Measurements from ENCODE around the gene TMEM154.

The TMEM154 gene

DNA sequence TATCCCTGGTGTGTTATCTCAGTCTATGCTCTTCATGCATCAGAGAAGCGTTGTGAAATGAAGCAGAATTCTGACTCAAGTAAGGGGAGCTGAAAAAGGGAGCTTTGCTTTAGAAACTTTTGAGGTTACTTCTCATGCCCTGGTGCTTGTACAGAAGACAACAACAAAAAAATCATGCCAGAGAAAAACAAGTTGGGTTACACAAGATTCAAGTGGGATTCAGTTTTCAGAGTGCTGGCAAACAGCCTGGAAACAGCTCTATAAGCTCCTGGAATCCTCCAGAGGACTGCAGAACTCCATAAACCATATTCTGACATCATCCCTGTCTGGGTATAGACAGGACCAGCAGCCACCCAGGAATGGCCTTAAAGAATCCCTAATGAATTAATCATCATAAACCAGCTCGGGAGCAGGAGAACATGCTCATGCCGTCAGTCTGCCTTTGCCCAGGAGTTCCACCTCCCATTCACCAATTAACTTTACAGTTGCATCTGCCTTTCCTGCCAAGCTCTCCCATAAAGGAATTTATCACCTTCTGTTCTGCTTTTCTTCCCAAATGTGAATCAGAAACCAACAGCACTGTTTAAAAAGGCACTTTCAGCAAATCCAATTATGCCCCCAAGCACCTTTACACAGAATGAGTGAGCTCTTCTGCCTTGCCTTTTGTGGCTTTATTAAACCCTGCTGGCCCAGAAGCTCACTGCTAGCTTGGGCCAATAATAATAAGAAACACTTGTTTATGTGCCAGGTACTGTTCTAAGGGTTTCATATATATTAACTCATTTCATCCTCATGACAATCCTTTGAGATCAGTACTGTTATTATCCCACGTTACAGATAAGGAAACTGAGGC is 89.4 kb downstream of the TMEM154 start (continued):
- no peak for TF ChIP-seq ZNF148 (tag by site-specific recombination; IDR thresholded peaks at IDR 0.05; ENCODE audit: borderline replicate concordance)
- TF ChIP-seq, protein P1, sequence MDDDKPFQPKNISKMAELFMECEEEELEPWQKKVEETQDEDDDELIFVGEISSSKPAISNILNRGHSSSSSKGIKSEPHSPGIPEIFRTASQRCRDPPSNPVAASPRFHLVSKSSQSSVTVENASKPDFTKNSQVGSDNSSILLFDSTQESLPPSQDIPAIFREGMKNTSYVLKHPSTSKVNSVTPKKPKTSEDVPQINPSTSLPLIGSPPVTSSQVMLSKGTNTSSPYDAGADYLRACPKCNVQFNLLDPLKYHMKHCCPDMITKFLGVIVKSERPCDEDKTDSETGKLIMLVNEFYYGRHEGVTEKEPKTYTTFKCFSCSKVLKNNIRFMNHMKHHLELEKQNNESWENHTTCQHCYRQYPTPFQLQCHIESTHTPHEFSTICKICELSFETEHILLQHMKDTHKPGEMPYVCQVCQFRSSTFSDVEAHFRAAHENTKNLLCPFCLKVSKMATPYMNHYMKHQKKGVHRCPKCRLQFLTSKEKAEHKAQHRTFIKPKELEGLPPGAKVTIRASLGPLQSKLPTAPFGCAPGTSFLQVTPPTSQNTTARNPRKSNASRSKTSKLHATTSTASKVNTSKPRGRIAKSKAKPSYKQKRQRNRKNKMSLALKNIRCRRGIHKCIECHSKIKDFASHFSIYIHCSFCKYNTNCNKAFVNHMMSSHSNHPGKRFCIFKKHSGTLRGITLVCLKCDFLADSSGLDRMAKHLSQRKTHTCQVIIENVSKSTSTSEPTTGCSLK (tag by site-specific recombination; IDR thresholded peaks at IDR 0.05), result no peak
- TF ChIP-seq ZNF140 (tag by site-specific recombination; IDR thresholded peaks at IDR 0.05), result no peak
- TF ChIP-seq ZFP41 (tag by site-specific recombination; IDR thresholded peaks at IDR 0.05; ENCODE audit: borderline replicate concordance), result no peak
- no peak for TF ChIP-seq PRDM1 (tag by site-specific recombination; IDR thresholded peaks at IDR 0.05)
- TF ChIP-seq SCRT2 (tag by site-specific recombination; IDR thresholded peaks at IDR 0.05), result no peak
- TF ChIP-seq OVOL3 (tag by site-specific recombination; IDR thresholded peaks at IDR 0.05), result peak; percentile 56; the same call in 1 of the 2 replicates
- TF ChIP-seq YY2 (tag by site-specific recombination; IDR thresholded peaks at IDR 0.05), result no peak
- TF ChIP-seq ZBTB1 (tag by site-specific recombination; IDR thresholded peaks at IDR 0.05), result no peak
- TF ChIP-seq ZNF521 (tag by site-specific recombination; IDR thresholded peaks at IDR 0.05), result no peak
- TF ChIP-seq ZNF132 (tag by site-specific recombination; IDR thresholded peaks at IDR 0.05; ENCODE audit: borderline replicate concordance), result no peak
- TF ChIP-seq, protein P2, sequence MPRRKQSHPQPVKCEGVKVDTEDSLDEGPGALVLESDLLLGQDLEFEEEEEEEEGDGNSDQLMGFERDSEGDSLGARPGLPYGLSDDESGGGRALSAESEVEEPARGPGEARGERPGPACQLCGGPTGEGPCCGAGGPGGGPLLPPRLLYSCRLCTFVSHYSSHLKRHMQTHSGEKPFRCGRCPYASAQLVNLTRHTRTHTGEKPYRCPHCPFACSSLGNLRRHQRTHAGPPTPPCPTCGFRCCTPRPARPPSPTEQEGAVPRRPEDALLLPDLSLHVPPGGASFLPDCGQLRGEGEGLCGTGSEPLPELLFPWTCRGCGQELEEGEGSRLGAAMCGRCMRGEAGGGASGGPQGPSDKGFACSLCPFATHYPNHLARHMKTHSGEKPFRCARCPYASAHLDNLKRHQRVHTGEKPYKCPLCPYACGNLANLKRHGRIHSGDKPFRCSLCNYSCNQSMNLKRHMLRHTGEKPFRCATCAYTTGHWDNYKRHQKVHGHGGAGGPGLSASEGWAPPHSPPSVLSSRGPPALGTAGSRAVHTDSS (tag by site-specific recombination; IDR thresholded peaks at IDR 0.05), result no peak
- no peak for TF ChIP-seq ZNF596 (tag by site-specific recombination; IDR thresholded peaks at IDR 0.05)
- peak; percentile 80 for TF ChIP-seq FEZF1 (tag by site-specific recombination; IDR thresholded peaks at IDR 0.05)
- no peak for TF ChIP-seq MEIS1 (CRISPR knock-in tag; IDR thresholded peaks at IDR 0.05; ENCODE audit: borderline replicate concordance)
- no peak for TF ChIP-seq KLF9 (tag by site-specific recombination; IDR thresholded peaks at IDR 0.05; ENCODE audit: low read depth)
- no peak for TF ChIP-seq GFI1B (tag by site-specific recombination; IDR thresholded peaks at IDR 0.05)
- TF ChIP-seq ZBTB20 (tag by site-specific recombination; IDR thresholded peaks at IDR 0.05), result peak; percentile 93
- no peak for TF ChIP-seq ZNF530 (tag by site-specific recombination; IDR thresholded peaks at IDR 0.05; ENCODE audit: low read depth)
- TF ChIP-seq, protein P3, sequence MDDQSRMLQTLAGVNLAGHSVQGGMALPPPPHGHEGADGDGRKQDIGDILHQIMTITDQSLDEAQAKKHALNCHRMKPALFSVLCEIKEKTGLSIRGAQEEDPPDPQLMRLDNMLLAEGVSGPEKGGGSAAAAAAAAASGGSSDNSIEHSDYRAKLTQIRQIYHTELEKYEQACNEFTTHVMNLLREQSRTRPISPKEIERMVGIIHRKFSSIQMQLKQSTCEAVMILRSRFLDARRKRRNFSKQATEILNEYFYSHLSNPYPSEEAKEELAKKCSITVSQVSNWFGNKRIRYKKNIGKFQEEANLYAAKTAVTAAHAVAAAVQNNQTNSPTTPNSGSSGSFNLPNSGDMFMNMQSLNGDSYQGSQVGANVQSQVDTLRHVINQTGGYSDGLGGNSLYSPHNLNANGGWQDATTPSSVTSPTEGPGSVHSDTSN (CRISPR knock-in tag; IDR thresholded peaks at IDR 0.05), result no peak
- TF ChIP-seq ZNF670 (tag by site-specific recombination; IDR thresholded peaks at IDR 0.05; ENCODE audit: low read depth), result no peak
- TF ChIP-seq ZNF426 (tag by site-specific recombination; IDR thresholded peaks at IDR 0.05), result no peak
- no peak for TF ChIP-seq GLI2 (tag by site-specific recombination; IDR thresholded peaks at IDR 0.05; ENCODE audit: borderline replicate concordance, low read depth)
- TF ChIP-seq ZNF24 (tag by site-specific recombination; IDR thresholded peaks at IDR 0.05), result peak; percentile 61; the same call in 1 of the 2 replicates
- peak; percentile 96 for TF ChIP-seq PRDM6 (tag by site-specific recombination; IDR thresholded peaks at IDR 0.05)
- no peak for TF ChIP-seq ZBTB11 (tag by site-specific recombination; conservative IDR thresholded peaks at IDR 0.05; ENCODE audit: low read depth)
- peak; percentile 90 for TF ChIP-seq ZEB2 (tag by site-specific recombination; IDR thresholded peaks at IDR 0.05)
